GM12801 (cell line): Measurements from ENCODE around the gene RTP3.

Experiments
- TF ChIP-seq, protein P1 (sequence below): IDR thresholded peaks from one replicate; pipeline ENCODE4 v1.5.1; 2011; ENCODE audit warnings: control low read depth; ENCODE audit not compliant: insufficient read length; ENCODE audit errors: extremely low read depth

RTP3 gene

DNA sequence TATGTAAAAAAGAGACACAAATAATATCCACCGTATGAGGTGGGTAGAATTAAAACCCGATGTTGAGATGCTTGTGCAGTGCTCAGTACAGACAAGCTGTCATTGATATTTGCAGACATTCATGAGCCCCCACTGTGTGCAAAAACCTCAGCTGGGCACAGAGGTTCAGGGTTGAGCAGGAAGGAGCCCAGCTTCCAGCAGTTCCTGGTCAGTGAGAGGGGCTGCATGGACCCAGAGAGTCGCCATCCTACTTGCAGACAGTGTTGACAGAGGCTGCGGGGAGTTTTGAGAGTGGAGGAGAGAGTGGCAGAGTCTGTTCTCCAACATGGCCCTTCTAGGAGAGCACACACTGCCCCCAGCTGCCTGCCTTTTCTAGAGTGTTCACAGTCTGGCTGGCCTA is 26.9 kb upstream of the RTP3 start:
- TF ChIP-seq, protein P1, sequence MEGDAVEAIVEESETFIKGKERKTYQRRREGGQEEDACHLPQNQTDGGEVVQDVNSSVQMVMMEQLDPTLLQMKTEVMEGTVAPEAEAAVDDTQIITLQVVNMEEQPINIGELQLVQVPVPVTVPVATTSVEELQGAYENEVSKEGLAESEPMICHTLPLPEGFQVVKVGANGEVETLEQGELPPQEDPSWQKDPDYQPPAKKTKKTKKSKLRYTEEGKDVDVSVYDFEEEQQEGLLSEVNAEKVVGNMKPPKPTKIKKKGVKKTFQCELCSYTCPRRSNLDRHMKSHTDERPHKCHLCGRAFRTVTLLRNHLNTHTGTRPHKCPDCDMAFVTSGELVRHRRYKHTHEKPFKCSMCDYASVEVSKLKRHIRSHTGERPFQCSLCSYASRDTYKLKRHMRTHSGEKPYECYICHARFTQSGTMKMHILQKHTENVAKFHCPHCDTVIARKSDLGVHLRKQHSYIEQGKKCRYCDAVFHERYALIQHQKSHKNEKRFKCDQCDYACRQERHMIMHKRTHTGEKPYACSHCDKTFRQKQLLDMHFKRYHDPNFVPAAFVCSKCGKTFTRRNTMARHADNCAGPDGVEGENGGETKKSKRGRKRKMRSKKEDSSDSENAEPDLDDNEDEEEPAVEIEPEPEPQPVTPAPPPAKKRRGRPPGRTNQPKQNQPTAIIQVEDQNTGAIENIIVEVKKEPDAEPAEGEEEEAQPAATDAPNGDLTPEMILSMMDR: no peak

DNA sequence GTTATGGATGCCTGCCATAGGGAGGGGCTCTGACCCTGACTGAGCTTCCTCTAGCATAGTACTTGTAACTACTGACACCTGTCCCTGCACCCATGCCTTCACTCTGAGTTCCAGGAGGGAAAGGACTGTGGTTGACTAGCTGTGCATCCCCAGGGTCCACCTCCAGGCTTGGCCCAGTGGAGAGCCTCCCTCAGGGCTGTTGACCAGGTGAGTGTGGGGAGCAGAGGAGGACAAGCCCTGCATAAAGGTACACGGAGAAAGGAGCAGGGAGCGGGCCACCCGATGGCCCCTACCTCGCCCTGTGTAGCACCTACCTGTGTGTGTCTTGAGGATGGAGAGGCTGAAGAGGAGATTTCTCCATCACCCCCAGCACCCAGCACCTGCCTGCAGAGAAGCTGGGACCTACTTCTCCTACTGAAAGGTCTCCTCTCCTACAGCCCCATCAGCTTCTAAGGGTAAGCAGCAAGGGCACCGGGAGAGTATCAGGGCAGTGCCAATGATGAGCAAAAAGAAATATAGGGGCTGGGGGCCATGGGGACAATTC is 26.3 kb upstream of the RTP3 start:
- TF ChIP-seq, protein P1: no peak

DNA sequence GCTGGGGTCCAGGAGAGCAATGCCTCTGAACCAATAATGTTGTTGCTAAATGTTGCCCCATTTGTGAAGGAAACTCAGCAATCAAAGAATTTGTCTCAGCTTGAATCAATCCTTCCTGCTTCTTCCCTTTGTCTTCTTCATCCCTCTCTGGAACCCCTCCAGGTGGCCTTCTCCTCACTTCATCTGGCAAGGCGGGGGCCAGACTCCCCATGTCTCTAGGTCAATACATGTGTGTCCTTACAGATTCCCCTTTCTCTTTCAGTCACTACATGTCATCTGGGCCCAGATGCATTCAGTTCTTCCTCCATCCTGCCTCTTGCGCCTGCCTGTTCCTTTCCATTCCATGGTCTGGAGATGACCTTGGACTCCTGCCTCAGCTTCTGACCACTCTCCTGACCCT is 25.0 kb upstream of the RTP3 start:
- TF ChIP-seq, protein P1: no peak

DNA sequence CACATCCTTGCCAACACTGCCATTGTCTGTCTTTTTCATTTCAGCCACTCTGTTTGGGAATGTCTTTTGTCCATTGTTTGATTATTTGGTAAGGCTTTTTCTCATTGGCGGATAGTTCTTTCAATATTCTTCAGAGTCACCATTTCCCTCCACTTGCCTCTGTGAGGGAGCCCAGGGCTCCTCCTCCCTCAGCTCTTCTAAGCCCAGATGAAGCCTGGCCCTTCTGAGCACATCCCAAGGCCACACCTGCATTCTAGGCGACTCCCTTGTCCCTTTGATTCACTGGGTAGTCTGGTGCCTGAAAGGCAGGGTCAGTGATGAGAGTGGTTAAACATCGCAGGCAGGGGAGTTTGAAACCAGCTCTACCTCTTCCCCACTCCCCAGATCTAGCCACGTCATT is 20.6 kb upstream of the RTP3 start:
- TF ChIP-seq, protein P1: no peak

DNA sequence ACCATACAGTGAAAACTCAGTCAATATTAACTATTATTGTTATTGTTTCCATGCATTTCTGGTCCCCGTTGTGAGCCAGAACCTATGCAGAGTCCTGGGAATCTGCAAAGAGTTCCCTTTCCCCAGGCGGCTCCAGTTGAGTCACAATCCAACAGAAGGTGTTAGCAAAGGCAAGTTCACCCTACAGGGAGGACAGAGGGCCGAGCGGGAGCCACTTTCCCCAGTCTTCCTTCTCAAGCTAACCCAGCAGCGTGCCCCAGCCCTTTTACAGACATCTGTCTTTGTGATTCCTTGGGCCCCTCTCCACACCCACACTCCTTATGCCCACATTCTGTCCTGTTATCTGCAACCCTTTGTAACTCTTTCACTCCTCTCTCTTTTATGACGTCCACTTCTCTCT is 20.0 kb upstream of the RTP3 start:
- TF ChIP-seq, protein P1: no peak

DNA sequence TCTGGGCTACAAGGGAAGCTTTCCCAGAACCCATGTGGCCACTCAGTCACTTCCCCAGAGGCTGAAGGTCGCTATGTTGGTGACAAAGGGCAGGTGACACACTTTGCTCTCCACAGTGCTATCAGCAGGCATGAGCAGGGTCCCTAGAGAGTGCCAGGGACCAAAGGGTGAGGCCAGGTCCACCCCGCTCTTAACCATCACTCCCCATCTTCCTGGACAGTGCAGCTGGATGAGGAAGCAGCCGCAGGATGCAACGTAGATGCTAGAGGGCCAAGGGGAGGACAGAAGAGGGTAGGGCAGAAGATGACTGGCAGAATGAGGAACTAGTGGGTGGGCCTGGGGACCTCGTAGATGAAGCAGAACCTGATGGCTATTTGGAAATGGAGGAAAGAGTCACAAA is 19.4 kb upstream of the RTP3 start:
- TF ChIP-seq, protein P1: no peak

DNA sequence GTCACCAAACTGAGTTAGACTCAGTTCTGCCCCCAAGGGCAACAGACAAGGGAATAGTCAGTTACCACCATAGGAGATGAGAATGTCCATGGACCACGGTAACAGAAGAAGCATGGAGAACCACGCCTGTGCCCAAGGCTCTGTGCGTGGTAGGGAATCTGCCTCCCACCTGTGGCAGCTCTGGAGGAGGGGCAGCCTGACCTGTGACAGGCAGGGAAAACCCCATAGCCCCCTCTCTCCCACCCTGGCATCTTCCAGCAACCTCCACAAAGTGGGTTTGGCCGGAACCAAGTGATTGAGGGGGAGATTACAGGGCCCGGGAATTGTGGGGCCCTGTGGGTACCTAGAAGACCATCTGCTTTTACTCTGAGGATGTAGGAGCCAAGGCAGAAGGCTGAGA is 18.8 kb upstream of the RTP3 start:
- TF ChIP-seq, protein P1: no peak

DNA sequence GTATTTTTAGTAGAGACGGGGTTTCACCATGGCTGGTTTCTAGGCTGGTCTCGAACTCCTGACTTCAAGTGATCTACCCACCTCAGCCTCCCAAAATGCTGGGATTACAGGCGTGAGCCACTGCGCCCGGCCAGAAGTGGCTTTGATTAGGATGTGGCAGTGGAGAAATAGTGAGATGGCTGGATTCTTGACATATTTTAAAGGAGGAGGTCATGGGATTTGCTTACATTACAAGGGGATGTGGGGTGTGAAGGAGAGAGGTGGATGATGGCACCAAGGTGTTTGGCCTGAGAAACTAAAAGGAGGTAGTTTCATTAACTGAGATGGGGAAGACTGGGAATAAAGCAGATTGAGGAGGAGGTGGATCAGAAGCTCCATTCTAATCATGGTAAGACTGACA is 18.1 kb upstream of the RTP3 start:
- TF ChIP-seq, protein P1: no peak
